Measurements from ENCODE around the gene WNK2.

DNA sequence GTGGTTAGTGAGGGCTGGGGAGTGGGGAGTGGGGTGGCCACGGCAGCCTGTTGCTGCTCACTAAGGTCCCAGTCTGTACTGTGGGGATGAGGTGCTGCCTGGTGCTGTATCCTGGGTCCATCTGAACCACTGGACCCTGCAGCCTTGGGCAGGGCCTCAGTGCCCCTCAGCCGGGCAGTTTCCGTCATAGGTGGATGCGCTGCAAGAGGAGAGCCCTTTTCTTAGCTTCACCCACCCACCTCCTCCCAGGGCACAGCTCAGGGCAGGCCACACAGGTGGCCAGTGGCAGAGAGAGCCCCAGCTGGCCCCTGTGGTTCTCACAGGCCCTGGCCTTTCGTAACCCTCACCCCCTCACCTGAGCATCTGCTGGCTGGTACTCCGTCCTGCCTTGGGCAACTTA, 46.2 kb downstream of the WNK2 start:
- TF ChIP-seq, protein P1, sequence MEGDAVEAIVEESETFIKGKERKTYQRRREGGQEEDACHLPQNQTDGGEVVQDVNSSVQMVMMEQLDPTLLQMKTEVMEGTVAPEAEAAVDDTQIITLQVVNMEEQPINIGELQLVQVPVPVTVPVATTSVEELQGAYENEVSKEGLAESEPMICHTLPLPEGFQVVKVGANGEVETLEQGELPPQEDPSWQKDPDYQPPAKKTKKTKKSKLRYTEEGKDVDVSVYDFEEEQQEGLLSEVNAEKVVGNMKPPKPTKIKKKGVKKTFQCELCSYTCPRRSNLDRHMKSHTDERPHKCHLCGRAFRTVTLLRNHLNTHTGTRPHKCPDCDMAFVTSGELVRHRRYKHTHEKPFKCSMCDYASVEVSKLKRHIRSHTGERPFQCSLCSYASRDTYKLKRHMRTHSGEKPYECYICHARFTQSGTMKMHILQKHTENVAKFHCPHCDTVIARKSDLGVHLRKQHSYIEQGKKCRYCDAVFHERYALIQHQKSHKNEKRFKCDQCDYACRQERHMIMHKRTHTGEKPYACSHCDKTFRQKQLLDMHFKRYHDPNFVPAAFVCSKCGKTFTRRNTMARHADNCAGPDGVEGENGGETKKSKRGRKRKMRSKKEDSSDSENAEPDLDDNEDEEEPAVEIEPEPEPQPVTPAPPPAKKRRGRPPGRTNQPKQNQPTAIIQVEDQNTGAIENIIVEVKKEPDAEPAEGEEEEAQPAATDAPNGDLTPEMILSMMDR (IDR thresholded peaks at IDR 0.05) = no peak
- TF ChIP-seq POLR2A (IDR thresholded peaks at IDR 0.05) = no peak
